Fibroblast of lung (primary cell): Measurements from ENCODE around the gene C1GALT1C1. TPM values are rescaled to one million over a fixed set of nuclear protein-coding genes. Genes with fewer than 3 reads are reported as not detected.

ENCODE experiments used
- DNase-seq, 2 donors: peaks; one replicate each; pipeline versions ENCODE4 v3.0.0 to v3.0.0-alpha.2; 2010; ENCODE audit warnings: low read depth in 2 of 2
- H2AFZ ChIP-seq: 2 replicates; pipeline ENCODE4 v1.5.1; 2012; ENCODE audit warnings: low read length, control low read depth, inconsistent platforms
- H3K27ac ChIP-seq: 2 replicates; pipeline ENCODE4 v1.5.1; 2011; ENCODE audit warnings: low read length, control low read depth; ENCODE audit not compliant: insufficient read depth
- H3K27me3 ChIP-seq: 2 replicates; pipeline ENCODE4 v1.5.1; 2011; ENCODE audit warnings: mild to moderate bottlenecking, low read length; ENCODE audit not compliant: control insufficient read depth, insufficient read depth
- H3K36me3 ChIP-seq: 2 replicates; pipeline ENCODE4 v1.5.1; 2011; ENCODE audit warnings: low read length; ENCODE audit not compliant: control insufficient read depth, insufficient read depth
- H3K4me1 ChIP-seq: 2 replicates; pipeline ENCODE4 v1.5.1; 2011; ENCODE audit warnings: low read length; ENCODE audit not compliant: control insufficient read depth, insufficient read depth; ENCODE audit errors: extremely low read depth
- H3K4me2 ChIP-seq: 2 replicates; pipeline ENCODE4 v1.5.1; 2011; ENCODE audit warnings: low read length, control low read depth; ENCODE audit not compliant: insufficient read depth; ENCODE audit errors: extremely low read depth
- H3K4me3 ChIP-seq, 4 experiments: fragments of 200-600 bp in 1 of 4; sonication (generic) in 1 of 4; replicated peaks in 1 of 4; 2 replicates each; pipeline ENCODE4 v1.5.1; 2011 to 2016; ENCODE audit warnings: low read length in 4 of 4, low read depth in 3 of 4, mild to moderate bottlenecking in 3 of 4, control low read depth in 2 of 4, inconsistent platforms in 1 of 4, mixed read lengths in 1 of 4; ENCODE audit not compliant: insufficient read depth in 1 of 4; ENCODE audit errors: control extremely low read depth in 1 of 4
- H3K79me2 ChIP-seq: 2 replicates; pipeline ENCODE4 v1.5.1; 2012; ENCODE audit warnings: mild to moderate bottlenecking, low read length, inconsistent platforms; ENCODE audit not compliant: control insufficient read depth, insufficient read depth
- H3K9ac ChIP-seq: 2 replicates; pipeline ENCODE4 v1.5.1; 2011; ENCODE audit warnings: mild to moderate bottlenecking, low read length, control low read depth; ENCODE audit not compliant: insufficient read depth
- H3K9me3 ChIP-seq: 2 replicates; pipeline ENCODE4 v1.5.1; 2012; ENCODE audit warnings: low read depth, low read length; ENCODE audit not compliant: control insufficient read depth, insufficient read depth
- H4K20me1 ChIP-seq: 2 replicates; pipeline ENCODE4 v1.5.1; 2011; ENCODE audit warnings: low read length; ENCODE audit not compliant: control insufficient read depth, insufficient read depth; ENCODE audit errors: extremely low read depth
- EZH2 ChIP-seq: IDR thresholded peaks from 2 replicates; pipeline ENCODE4 v1.5.1; 2012; ENCODE audit warnings: low read length, control low read depth, mild to moderate bottlenecking; ENCODE audit errors: missing control alignments
- polyA plus RNA-seq, 2 donors: library from polyadenylated mRNA; depleted of rRNA in 1 of 2; stranded (reverse) in 1 of 2; unstranded in 1 of 2; fragments of >200 nt; gene quantifications; 2 replicates each; pipeline ENCODE4 v1.2.1, GENCODE V29; 2011 to 2012; ENCODE audit warnings: missing spikeins in 1 of 2
- total RNA-seq: library from RNA; depleted of rRNA; stranded (reverse); fragments of >200 nt; gene quantifications from 2 replicates; pipeline ENCODE4 v1.2.1, GENCODE V29; 2014
- TF ChIP-seq, protein P1 (sequence below), 2 donors: IDR thresholded peaks in 1 of 2; conservative IDR thresholded peaks in 1 of 2; 1 replicate in 1 of 2; 2 replicates in 1 of 2; pipeline ENCODE4 v1.5.1; 2011 to 2012; ENCODE audit warnings: low read length in 2 of 2, control low read depth in 1 of 2, inconsistent platforms in 1 of 2, low read depth in 1 of 2, mild to moderate bottlenecking in 1 of 2

The C1GALT1C1 gene
- total and polyA plus RNA-seq, 2 donors (not counting 1 experiment from before 2014, with no cell fraction given), result 27.4 to 36.6 TPM

GRCh38 chrX:120664081-120664480, 34.2 kb upstream of the C1GALT1C1 start:
- Histone ChIP-seq H3K36me3 (no peaks in the 10 kb centered on the region), H2AFZ (no peak overlapping the region)

GRCh38 chrX:120662662-120663061, 32.8 kb upstream of the C1GALT1C1 start:
- no peaks in the 10 kb centered on the region for H3K36me3 ChIP-seq
- TF ChIP-seq, protein P1, sequence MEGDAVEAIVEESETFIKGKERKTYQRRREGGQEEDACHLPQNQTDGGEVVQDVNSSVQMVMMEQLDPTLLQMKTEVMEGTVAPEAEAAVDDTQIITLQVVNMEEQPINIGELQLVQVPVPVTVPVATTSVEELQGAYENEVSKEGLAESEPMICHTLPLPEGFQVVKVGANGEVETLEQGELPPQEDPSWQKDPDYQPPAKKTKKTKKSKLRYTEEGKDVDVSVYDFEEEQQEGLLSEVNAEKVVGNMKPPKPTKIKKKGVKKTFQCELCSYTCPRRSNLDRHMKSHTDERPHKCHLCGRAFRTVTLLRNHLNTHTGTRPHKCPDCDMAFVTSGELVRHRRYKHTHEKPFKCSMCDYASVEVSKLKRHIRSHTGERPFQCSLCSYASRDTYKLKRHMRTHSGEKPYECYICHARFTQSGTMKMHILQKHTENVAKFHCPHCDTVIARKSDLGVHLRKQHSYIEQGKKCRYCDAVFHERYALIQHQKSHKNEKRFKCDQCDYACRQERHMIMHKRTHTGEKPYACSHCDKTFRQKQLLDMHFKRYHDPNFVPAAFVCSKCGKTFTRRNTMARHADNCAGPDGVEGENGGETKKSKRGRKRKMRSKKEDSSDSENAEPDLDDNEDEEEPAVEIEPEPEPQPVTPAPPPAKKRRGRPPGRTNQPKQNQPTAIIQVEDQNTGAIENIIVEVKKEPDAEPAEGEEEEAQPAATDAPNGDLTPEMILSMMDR (conservative IDR thresholded peaks at IDR 0.05 in 1 of 2, IDR thresholded peaks at IDR 0.05 in 1 of 2; ENCODE audit: low read depth in 1 of 2, low read length in 2 of 2), result no peak
- TF ChIP-seq EZH2, result no peak
- H3K9ac ChIP-seq, result no peak overlapping the region
- no peaks in the 10 kb centered on the region for H4K20me1 ChIP-seq
- H3K27me3 ChIP-seq, result no peaks in the 10 kb centered on the region
- DNase-seq, result no peak
- no peak overlapping the region for H3K27ac ChIP-seq
- no peak overlapping the region for H3K4me3 ChIP-seq
- H3K4me2 ChIP-seq, result no peak overlapping the region
- no peaks in the 10 kb centered on the region for H3K9me3 ChIP-seq
- no peak overlapping the region for H2AFZ ChIP-seq
- H3K4me1 ChIP-seq, result no peaks in the 10 kb centered on the region
- no peaks in the 10 kb centered on the region for H3K79me2 ChIP-seq

More at GRCh38 chrX:120664081-120664480, 34.2 kb upstream of the C1GALT1C1 start:
- no peak overlapping the region for H3K4me3 ChIP-seq
- H3K27ac ChIP-seq, result no peak overlapping the region
- no peaks in the 10 kb centered on the region for H3K4me1 ChIP-seq
- TF ChIP-seq, protein P1 (conservative IDR thresholded peaks at IDR 0.05 in 1 of 2, IDR thresholded peaks at IDR 0.05 in 1 of 2; ENCODE audit: low read depth in 1 of 2, low read length in 2 of 2), result no peak
- TF ChIP-seq EZH2, result no peak
- no peaks in the 10 kb centered on the region for H4K20me1 ChIP-seq
- no peak overlapping the region for H3K9ac ChIP-seq
- no peaks in the 10 kb centered on the region for H3K9me3 ChIP-seq
- no peaks in the 10 kb centered on the region for H3K27me3 ChIP-seq
- H3K4me2 ChIP-seq, result no peak overlapping the region
- peak; percentile 12 to 40 for DNase-seq
- H3K79me2 ChIP-seq, result no peaks in the 10 kb centered on the region

GRCh38 chrX:120660637-120661036, 30.8 kb upstream of the C1GALT1C1 start:
- Histone ChIP-seq H3K27me3 (no peaks in the 10 kb centered on the region), H3K27ac (no peak overlapping the region), H3K4me3 (no peak overlapping the region), H3K4me1 (no peaks in the 10 kb centered on the region), H3K4me2 (no peak overlapping the region), H3K9ac (no peak overlapping the region), H4K20me1 (no peaks in the 10 kb centered on the region), H3K79me2 (no peaks in the 10 kb centered on the region), H3K9me3 (no peaks in the 10 kb centered on the region), H2AFZ (no peak overlapping the region), H3K36me3 (no peaks in the 10 kb centered on the region)
- TF ChIP-seq, protein P1 (conservative IDR thresholded peaks at IDR 0.05 in 1 of 2, IDR thresholded peaks at IDR 0.05 in 1 of 2; ENCODE audit: low read depth in 1 of 2, low read length in 2 of 2), result no peak
- no peak for TF ChIP-seq EZH2
- peak in 1 of 2 donors; percentile 30 for DNase-seq
